GM19023 (cell line): ENCODE data around the gene HOXC6.

Source experiments
- ATAC-seq: cut with Tn5 transposase; IDR thresholded peaks from one replicate; pipeline ENCODE4 v1.9.1; 2021; ENCODE audit warnings: mild to moderate bottlenecking, moderate library complexity; ENCODE audit not compliant: unreplicated experiment

The HOXC6 gene

GRCh38 chr12:54001283-54002187 lies 26.7 kb upstream of the HOXC6 start:
- no peak for ATAC-seq

- no peak for ATAC-seq
These were observed 25.8 kb upstream of the HOXC6 start for GRCh38 chr12:54002278-54002914.

DNA sequence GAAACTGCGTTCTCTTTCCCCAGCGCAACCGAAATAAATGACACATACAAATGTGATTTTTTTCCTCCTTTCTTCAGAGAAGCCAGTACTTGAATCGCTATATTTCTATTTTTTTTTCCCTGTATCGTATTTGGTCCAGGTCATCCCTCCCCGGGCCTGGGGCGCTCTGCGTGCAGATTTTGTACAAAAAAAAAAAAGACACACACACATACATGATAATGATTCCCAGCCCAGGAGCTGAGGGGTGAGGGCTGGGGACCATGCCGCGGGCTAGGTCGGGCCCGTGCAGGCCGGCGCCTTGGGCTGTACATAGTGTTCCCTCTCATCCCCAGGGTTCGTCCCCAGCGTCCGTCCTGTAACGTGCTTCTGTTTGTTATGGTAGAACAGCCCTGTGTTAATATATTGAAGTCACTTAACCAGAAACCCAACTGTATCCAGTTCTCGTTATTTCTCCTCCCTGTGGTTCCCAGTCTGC lies 25.3 kb upstream of the HOXC6 start:
- ATAC-seq: no peak

DNA sequence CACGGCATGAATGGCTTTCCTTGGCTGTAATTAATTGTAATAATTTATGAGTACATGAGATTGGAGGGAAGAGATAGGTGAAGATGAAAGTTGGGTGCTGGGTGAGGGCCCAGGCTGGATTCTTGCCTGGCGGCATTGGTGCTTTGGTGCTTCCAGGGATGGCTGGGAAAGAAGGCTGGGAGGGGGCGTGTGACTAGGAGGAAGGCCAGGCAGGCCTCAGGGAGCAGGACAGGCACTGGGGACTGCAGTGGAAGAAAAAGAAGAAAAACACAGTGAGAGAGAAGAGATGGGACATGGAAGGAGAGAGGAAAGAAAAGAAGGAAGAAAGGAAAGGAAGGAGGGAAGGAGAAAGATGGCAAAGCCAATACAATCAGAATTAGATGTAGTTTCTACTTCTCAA lies 24.6 kb upstream of the HOXC6 start:
- ATAC-seq: no peak

DNA sequence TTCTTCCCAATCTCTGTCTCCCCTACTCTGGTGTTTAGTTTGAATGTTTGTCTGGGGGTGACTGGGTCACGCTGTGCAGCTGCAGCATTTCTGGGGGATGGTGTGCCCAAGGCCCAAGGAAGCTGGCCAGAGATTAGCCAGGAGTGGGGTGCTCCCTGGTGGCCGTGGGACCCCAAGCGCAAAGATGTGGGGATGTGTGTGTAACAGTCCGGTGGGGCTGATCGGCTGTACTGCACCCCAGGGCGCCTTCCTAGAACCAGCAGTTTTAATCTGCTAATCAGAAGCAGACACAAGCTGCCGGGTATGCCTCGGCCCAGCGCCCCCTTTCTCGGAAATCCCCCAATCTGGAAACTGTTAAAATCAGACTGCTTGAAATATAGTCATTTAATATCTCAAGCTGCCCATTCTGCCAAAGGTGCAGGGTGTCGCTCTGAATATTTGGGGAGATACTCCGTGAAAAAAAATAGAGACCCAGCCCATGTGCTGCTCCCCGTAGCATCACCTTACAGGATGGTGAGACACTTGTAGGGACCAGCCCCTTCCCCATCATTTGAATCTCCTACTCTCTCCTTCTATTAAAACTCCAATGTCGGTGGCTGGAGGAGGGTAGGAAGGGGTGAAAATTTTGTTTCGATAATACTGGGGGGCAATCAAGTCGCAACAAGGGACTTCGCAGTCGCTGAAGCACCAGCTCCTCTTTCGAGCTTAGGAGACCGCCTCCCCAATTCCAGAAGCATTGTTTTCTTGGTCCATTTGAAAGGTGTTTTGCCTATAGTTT lies 24.0 kb upstream of the HOXC6 start:
- ATAC-seq: no peak

DNA sequence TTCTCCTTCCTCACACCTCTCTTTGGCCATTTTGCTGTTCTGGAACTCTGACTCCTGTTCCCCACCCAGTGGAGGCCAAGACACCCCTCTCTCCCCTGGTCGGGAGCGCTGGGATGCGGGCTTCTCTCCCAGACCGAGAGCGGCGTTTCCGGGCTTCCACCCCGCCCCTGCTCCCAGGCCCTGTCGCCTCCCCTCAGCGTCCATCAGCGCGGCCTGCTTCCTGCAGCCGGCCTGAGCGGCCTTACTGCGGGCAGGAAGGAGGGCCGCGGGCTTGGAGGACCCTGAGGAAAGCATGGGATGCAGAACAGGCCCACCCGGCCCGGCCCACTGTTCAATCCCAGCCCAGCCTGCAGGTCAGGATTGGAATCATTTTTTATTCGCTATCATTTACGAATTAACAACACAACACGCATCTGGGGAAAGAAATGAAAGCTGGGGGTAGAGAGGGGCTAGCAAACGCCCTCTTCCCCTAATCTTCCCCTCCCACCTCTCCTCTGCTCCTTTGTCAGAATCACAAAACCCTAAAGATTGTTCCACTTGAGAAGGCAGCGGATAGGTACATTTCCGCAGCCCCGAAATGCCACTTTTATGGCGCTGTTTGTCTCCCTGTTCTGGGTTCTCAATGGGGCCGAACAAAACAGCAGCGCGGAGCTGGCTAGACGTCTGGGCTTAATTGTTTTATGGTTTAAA lies 23.3 kb upstream of the HOXC6 start:
- no peak for ATAC-seq

GRCh38 chr12:54005531-54005852 lies 22.7 kb upstream of the HOXC6 start:
- no peak for ATAC-seq

DNA sequence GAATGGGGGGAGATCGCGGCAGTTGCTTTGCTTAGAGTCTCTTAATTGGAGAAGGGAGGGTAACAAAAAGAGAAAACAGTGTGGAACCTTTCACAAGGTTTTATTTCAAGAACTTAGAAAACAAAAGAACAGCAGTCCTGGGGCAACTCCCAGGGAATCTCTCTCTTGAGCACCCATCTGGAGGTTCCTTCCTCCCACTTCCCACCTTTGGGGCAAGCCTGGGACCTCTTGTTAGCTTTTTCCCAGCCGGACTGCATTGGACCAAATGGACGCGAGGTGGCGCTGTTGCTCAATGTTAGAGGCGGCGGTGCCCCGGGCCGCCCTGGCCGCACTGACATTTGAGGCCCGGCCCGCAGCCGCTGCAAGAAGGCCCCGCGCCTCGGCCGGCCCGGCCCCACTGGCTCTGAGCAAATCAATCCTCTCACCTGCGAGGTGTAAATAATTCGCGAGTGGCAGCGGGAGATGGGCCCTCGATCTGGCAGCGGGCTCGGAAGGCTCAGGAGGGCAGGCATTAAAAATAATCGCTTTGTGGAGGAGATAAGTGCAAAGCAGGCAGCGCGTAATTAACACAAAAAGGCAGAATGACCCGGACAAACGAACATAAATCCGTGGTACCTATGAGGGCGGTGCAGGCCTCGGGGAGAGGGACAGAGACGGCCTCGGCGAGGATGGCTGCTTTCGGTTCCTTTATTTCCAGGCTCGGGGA lies 22.2 kb upstream of the HOXC6 start:
- peak; percentile 77 for ATAC-seq

DNA sequence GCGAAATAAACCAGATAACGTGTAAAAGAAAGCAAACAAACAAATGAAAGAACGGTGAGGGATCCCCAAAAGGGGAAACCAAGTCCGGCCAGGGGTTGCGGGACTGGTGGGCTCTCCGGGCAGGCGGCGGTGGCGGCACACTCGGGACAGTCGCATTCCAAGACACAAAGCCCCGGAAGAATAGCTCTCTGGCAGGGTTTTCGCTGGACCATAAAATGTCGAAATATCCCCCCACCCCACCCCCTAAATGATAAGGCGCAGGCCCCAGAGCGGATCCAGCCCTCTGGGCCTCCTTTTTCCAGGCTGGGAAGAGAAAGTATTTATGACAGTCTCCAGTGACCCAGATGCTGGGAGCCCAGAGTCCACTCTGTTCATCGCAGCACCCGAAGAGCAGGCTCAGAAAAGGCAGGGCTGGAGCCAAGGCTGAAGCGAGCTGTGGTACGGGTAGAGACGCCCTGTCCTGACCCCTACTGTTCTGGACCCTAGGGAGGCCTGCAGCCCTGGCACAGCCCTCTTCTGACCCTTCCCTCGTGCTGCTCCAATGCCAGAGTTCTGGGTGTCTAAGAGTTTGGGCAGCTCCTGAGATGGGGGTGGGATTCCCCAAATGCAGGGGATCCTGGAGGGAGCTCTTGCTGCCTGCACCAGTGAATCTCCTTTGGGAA lies 21.6 kb upstream of the HOXC6 start:
- no peak for ATAC-seq

DNA sequence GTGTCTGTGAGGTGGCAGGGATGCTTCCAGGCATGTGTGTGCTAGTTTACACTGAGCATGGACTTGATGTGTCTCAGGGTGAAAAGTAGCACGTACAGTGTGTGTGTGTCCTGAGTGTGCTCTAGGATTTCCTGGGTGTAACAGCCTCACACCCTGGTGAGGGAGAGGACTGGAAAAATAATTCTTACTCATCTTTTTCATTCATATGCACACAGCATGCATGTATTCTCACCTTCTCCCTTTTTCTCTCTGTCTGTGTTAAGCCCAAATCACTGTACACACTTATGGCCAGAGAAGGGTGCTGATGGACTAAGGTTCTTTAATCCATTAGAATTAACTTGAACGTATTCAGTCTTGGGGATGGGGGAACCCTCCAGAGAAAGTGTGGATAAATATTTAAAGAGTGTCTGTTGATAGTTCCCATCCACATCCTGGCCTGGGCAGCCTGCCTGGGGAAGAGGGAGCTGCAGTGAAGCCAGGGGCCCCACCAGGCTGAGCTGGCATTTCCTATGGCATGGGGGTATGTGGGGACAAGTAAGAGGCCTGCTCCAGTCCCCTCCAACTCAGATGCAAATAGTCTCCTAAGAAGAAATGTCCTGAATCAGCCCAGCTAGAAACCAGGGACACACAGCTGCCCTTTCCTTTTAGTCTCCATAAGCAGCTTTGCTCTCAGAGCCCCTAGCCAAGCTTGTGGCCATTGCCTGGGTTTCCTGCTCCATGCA lies 20.5 kb upstream of the HOXC6 start:
- no peak for ATAC-seq

DNA sequence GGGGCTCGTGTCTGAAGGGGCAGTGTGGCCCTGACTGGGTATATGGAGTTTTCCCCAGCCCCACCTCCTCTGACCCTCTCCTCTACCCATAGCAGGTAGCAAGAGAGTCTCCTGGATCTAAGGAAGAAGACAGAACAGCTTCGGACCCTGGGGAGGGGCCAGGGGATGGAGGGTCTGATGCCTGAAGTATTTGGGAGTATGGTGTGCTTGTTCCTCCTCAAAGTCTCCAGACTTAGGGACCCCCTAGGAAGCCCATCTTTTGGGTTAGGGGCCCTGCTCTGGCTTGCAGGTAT lies 20.0 kb upstream of the HOXC6 start:
- ATAC-seq: no peak

DNA sequence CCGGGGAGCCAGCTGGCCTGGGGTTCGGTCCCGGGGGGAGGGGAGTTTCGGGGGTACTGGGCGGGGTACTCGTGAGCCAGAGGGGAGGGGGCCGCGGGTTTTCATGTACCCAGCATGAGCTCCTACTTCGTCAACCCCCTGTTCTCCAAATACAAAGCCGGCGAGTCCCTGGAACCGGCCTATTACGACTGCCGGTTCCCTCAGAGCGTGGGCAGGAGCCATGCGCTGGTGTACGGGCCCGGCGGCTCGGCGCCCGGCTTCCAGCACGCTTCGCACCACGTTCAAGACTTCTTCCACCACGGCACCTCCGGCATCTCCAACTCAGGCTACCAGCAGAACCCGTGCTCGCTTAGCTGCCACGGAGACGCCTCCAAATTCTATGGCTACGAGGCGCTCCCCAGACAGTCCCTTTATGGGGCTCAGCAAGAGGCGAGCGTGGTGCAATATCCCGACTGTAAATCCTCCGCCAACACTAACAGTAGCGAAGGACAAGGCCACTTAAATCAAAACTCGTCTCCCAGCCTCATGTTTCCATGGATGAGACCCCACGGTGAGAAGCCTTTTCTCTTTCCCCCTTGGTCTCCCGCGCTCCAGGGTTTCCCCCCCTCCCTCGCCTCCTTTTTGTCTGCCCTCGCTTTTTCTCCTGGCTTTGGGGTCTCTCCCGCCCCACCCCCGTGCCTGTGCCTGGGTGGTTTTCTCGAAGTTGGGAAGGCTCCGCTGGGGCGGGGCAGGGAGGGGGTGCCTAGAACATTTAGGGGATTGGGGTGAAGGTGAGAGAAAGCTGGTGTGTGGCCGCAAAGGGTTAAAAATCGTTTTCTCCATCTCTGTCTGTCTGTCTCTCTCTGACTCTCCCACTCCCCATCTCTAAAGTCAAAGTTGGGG lies 18.8 kb upstream of the HOXC6 start:
- ATAC-seq: no peak

DNA sequence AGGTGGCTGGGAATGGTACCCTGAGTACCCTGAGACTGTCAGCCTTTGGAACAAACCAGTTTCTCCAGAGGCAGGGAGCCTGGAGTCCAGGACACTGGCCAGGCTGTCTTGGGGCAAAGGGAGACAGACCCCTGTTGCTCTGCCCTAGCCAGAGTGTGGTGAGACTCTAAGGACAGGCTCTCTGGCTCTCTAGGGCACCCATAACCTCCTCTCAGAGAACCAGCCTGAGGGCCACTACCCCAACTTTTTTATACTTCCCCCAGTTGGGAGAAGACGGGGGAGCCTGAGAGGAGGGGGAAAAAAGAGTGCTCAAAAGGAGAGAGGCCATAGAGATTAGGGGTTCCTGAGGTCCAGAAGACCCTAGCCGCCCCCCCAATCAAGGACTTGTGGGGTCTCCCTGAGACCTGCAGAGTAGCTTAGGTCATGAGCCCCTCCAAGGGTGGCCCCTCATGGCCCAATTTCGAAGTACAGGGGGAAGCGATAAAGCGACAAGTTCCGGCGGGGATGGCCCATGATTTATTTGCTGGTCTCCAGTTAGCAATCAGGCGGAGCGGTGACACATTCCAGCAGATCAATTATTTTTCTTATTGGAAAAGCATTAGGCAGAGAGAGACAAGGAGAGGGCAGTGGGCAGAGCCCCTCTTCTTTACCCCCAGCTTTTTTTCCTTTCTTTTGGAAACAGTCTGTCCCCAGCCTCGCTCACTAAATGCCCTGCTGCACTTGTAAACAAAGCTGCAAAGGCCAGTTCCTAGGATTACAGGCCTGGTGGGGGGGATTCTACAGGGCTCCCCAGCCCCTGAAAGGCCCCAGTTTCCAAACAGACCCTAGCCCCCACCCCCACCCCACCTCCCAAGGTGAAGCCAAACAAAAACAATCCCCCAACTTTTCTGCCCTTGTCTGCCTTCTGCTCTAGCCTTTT lies 17.9 kb upstream of the HOXC6 start:
- ATAC-seq: no peak

GRCh38 chr12:54010972-54011664 lies 17.1 kb upstream of the HOXC6 start:
- ATAC-seq: no peak

DNA sequence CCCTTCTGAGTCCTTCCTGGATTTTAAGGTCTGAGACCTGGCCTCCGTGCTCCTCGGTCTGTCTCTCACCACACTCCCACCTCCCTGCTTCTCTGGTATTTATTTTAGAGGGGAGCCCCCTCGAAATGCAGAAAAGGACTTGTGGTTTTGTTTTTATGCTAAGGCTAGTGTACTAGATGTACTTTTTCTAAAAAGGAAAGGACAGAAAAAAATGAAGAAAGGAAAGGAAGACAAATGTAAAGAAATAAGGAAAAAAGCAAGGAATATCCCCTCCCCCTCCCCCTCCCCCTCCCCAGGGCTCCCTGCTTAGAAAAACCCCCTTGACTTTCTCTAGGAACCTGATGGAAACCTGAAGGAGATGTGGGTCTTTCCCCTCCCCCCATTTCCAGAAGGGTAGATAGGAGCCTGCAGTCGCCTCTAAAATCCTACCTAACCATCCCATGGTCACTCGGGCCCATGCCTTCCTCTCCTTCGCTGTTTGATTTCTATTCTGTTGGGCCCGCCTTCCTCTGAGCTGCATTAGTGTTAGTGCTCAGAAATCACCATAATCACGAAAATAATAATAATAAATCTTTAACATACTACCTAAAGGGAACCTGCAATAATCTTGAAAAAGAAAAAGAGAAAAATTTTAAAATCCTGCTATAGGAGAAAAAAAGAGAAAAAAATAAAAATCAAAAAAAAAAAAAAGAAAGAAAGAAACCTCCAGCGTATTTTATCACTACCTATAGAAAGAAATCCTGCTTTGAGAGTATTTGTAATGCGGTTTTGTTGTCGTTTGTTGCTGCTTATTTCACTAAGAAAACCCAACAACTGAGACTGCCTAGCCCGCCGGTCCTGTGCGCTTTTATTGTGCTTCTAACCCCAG lies 16.3 kb upstream of the HOXC6 start:
- no peak for ATAC-seq
